Measurements from ENCODE around the gene PUDP. TPM values are rescaled to one million over a fixed set of nuclear protein-coding genes. Genes with fewer than 3 reads are reported as not detected.

Gene PUDP
- total RNA-seq, 1 donor from 2014 or later, result 17.2 TPM

GRCh38 chrX:7091923-7092322 is 56.0 kb downstream of the PUDP start:
- Histone ChIP-seq H3K4me1 (no peaks in the 10 kb centered on the region), H3K36me3 (no peaks in the 10 kb centered on the region), H3K9me3 (no peaks in the 10 kb centered on the region), H3K27me3 (no peaks in the 10 kb centered on the region), H3K4me3 (no peak overlapping the region), H3K27ac (no peak overlapping the region)
- no peak for DNase-seq (ENCODE audit: extremely low spot score in 2 of 2)
- TF ChIP-seq POLR2AphosphoS5 (IDR thresholded peaks at IDR 0.05; ENCODE audit: insufficient read depth in 1 of 2, low read depth in 1 of 2) (no peak), CTCF (IDR thresholded peaks at IDR 0.05) (no peak), POLR2A (IDR thresholded peaks at IDR 0.05) (no peak)
- intact Hi-C loops (cut with DNase I), result no loop called here

GRCh38 chrX:7090641-7091040 is 57.3 kb downstream of the PUDP start:
- DNase-seq (ENCODE audit: extremely low spot score in 2 of 2), result no peak
- intact Hi-C loops (cut with DNase I), result no loop called here
- Histone ChIP-seq H3K36me3 (no peaks in the 10 kb centered on the region), H3K4me3 (no peak overlapping the region), H3K9me3 (no peaks in the 10 kb centered on the region), H3K27ac (no peak overlapping the region), H3K4me1 (no peaks in the 10 kb centered on the region), H3K27me3 (no peaks in the 10 kb centered on the region)
- TF ChIP-seq POLR2AphosphoS5 (IDR thresholded peaks at IDR 0.05; ENCODE audit: insufficient read depth in 1 of 2, low read depth in 1 of 2), result no peak
- no peak for TF ChIP-seq POLR2A (IDR thresholded peaks at IDR 0.05)
- no peak for TF ChIP-seq CTCF (IDR thresholded peaks at IDR 0.05)

- intact Hi-C loops (cut with DNase I), result no loop called here
- TF ChIP-seq POLR2AphosphoS5 (IDR thresholded peaks at IDR 0.05; ENCODE audit: insufficient read depth in 1 of 2, low read depth in 1 of 2) (no peak), POLR2A (IDR thresholded peaks at IDR 0.05) (no peak), CTCF (IDR thresholded peaks at IDR 0.05) (no peak)
Measured at GRCh38 chrX:7088968-7089615, 58.9 kb downstream of the PUDP start.

GRCh38 chrX:7086384-7086783 is 61.6 kb downstream of the PUDP start:
- Histone ChIP-seq H3K36me3 (no peaks in the 10 kb centered on the region), H3K27me3 (no peaks in the 10 kb centered on the region), H3K4me1 (no peaks in the 10 kb centered on the region), H3K9me3 (no peaks in the 10 kb centered on the region), H3K4me3 (no peak overlapping the region), H3K27ac (no peak overlapping the region)
- no peak for DNase-seq (ENCODE audit: extremely low spot score in 2 of 2)
- intact Hi-C loops (cut with DNase I), result no loop called here
- TF ChIP-seq POLR2AphosphoS5 (IDR thresholded peaks at IDR 0.05; ENCODE audit: insufficient read depth in 1 of 2, low read depth in 1 of 2) (no peak), CTCF (IDR thresholded peaks at IDR 0.05) (no peak), POLR2A (IDR thresholded peaks at IDR 0.05) (no peak)

More at GRCh38 chrX:7088968-7089615, 58.9 kb downstream of the PUDP start:
- no peak overlapping the region for H3K4me3 ChIP-seq
- no peaks in the 10 kb centered on the region for H3K27me3 ChIP-seq
- H3K9me3 ChIP-seq, result no peaks in the 10 kb centered on the region
- H3K36me3 ChIP-seq, result no peaks in the 10 kb centered on the region
- H3K27ac ChIP-seq, result no peak overlapping the region
- no peaks in the 10 kb centered on the region for H3K4me1 ChIP-seq
- no peak for DNase-seq (ENCODE audit: extremely low spot score in 2 of 2)

GRCh38 chrX:7085879-7086278 is 62.1 kb downstream of the PUDP start:
- Histone ChIP-seq H3K27ac (no peak overlapping the region), H3K27me3 (no peaks in the 10 kb centered on the region), H3K4me1 (no peaks in the 10 kb centered on the region), H3K9me3 (no peaks in the 10 kb centered on the region), H3K4me3 (no peak overlapping the region), H3K36me3 (no peaks in the 10 kb centered on the region)
- DNase-seq (ENCODE audit: extremely low spot score in 2 of 2), result no peak
- intact Hi-C loops (cut with DNase I), result no loop called here
- TF ChIP-seq POLR2A (IDR thresholded peaks at IDR 0.05), result no peak
- TF ChIP-seq POLR2AphosphoS5 (IDR thresholded peaks at IDR 0.05; ENCODE audit: insufficient read depth in 1 of 2, low read depth in 1 of 2), result no peak
- no peak for TF ChIP-seq CTCF (IDR thresholded peaks at IDR 0.05)
